Thyroid gland (tissue), 4 donors: ENCODE measurements around the gene NUP50. TPM values are rescaled to one million over a fixed set of nuclear protein-coding genes. Genes with fewer than 3 reads are reported as not detected.

Source experiments
- DNase-seq, 2 donors: peaks; one replicate each; pipeline ENCODE4 v3.0.0-alpha.2; 2019
- H3K27ac ChIP-seq, 3 donors: fragments of 200-600 bp; sonication (generic); 1 replicate in 2 of 3; 2 replicates in 1 of 3; pipeline ENCODE4 v1.5.1; 2016 to 2019; ENCODE audit warnings: mild to moderate bottlenecking in 1 of 3, moderate library complexity in 1 of 3
- H3K27me3 ChIP-seq: fragments of 200-600 bp; sonication (generic); one replicate; pipeline ENCODE4 v1.5.1; 2019
- H3K36me3 ChIP-seq, 2 donors: fragments of 200-600 bp; sonication (generic); one replicate each; pipeline ENCODE4 v1.5.1; 2016 to 2019
- H3K4me1 ChIP-seq, 2 donors: fragments of 200-600 bp; sonication (generic); one replicate each; pipeline ENCODE4 v1.5.1; 2017 to 2019
- H3K4me3 ChIP-seq, 3 donors: fragments of 200-600 bp; sonication (generic); replicated peaks in 1 of 3; 1 replicate in 2 of 3; 2 replicates in 1 of 3; pipeline ENCODE4 v1.5.1; 2016; ENCODE audit warnings: mild to moderate bottlenecking in 1 of 3
- H3K9me3 ChIP-seq: fragments of 200-600 bp; sonication (generic); one replicate; pipeline ENCODE4 v1.5.1; 2017
- CTCF ChIP-seq, 6 experiments: fragments of 200-600 bp in 3 of 6; fragments of 450-650 bp in 3 of 6; sonication (generic) in 3 of 6; IDR thresholded peaks; one replicate each; pipeline ENCODE4 v1.5.1; 2016 to 2019; ENCODE audit warnings: antibody characterized with exemption in 6 of 6, mild to moderate bottlenecking in 2 of 6, inconsistent platforms in 1 of 6, moderate library complexity in 1 of 6
- POLR2A ChIP-seq, 2 donors: fragments of 450-650 bp; IDR thresholded peaks; one replicate each; pipeline ENCODE4 v1.6.1; 2017; ENCODE audit warnings: antibody characterized with exemption in 2 of 2, mild to moderate bottlenecking in 2 of 2, moderate library complexity in 1 of 2
- WGBS, 2 donors: methylation state at CpG; one replicate each; pipeline ENCODE4 v1.1.5; 2017; 5-methylcytosine and 5-hydroxymethylcytosine counted together
- intact Hi-C: fragments of 100-400 bp; cut with DNase I; formaldehyde crosslinking; loops from one replicate; pipeline ENCODE4 v1.15.1; 2023
- total RNA-seq, 4 donors: library from RNA; depleted of rRNA; stranded (reverse); fragments of >200 nt; gene quantifications; one replicate each; pipeline ENCODE4 v1.2.3, GENCODE V29; 2016

The NUP50 gene
- total RNA-seq, 4 donors from 2014 or later = 53.9 to 128 (median 91.9) TPM

DNA sequence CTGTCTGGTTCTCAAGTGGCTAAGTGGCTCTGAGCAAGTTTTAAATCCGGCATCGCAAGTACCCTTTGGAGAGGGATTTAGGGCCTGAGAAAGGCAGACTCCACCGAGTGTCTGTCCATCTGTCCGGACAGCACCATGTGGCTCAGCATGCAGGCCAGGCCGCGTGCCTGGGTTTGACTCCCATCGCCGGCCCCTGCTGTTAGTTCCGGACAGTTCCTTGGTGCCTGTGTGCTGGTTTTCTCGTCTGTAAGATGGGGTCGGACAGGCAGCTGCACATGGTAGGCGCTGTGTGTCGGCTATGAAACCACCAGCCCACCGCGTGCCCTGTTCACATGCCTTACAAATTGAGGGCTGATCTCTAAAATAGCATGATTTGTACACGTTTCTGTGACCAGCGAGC is 31.0 kb downstream of the NUP50 start:
- no peaks in the 10 kb centered on the region for H3K27me3 ChIP-seq
- intact Hi-C loops = no loop called here
- no peaks in the 10 kb centered on the region for H3K4me1 ChIP-seq
- TF ChIP-seq CTCF (IDR thresholded peaks at IDR 0.05) = no peak
- TF ChIP-seq POLR2A (IDR thresholded peaks at IDR 0.05) = no peak
- no peak for DNase-seq
- H3K27ac ChIP-seq = no peak overlapping the region
- no peaks in the 10 kb centered on the region for H3K9me3 ChIP-seq
- H3K36me3 ChIP-seq = peaks cover 0 to 13% of the 10 kb centered on the region in 2 donors
- 91 to 93% methylated on average over 12 to 17 of the region's 17 CpGs for WGBS, 2 donors
- no peak overlapping the region for H3K4me3 ChIP-seq

DNA sequence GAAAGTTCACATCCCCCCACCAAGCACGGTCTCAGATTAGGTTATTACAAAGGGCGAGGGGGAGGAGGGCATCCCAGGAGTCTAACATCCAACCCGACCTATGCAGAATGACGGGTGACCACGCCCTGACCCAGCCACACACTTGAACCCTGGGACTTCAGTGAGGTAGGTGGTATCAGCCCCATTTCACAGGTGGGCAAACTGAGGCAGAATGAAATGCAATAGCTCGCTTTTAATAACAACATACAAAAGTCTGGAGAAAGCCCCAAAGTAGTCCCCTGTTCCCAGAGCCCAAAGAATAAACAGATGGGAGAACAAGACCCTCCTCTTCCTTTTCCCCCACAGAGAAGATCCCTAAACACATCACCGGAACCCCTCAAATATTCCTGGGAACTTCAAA is 31.9 kb downstream of the NUP50 start:
- TF ChIP-seq POLR2A (IDR thresholded peaks at IDR 0.05) (no peak), CTCF (IDR thresholded peaks at IDR 0.05) (no peak)
- Histone ChIP-seq H3K27ac (no peak overlapping the region), H3K36me3 (peaks cover 7 to 13% of the 10 kb centered on the region in 2 donors), H3K4me3 (no peak overlapping the region), H3K27me3 (no peaks in the 10 kb centered on the region), H3K9me3 (no peaks in the 10 kb centered on the region), H3K4me1 (no peaks in the 10 kb centered on the region)
- WGBS, 2 donors = 85 to 96% methylated on average over 7 of the region's 7 CpGs
- DNase-seq = no peak
- intact Hi-C loops = no loop called here

DNA sequence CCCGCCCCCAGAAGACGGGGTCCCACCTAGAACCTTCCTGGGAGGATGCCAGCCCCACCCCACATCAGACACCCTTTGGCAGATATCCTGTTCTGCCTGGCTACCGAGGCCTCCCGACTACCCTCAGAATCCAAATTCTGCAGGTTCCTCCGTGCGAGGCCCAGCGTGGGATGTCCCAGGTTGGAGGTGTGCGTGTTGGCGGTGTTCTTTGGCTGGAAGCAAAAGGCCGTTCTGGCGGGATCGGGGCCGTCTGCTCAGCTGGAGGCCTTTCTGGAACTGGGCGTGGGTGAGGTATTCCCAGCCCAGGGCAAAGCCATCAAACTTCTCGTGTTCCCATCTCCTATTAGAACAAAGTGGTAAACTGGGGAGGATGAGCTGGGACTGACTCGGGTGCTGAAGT is 32.6 kb downstream of the NUP50 start:
- intact Hi-C loops = no loop called here
- peaks cover 9 to 13% of the 10 kb centered on the region in 2 donors for H3K36me3 ChIP-seq
- WGBS, 2 donors = 95 to 97% methylated on average over 4 to 14 of the region's 16 CpGs
- no peaks in the 10 kb centered on the region for H3K4me1 ChIP-seq
- no peak overlapping the region for H3K27ac ChIP-seq
- no peaks in the 10 kb centered on the region for H3K27me3 ChIP-seq
- DNase-seq = no peak
- H3K9me3 ChIP-seq = no peaks in the 10 kb centered on the region
- no peak for TF ChIP-seq POLR2A (IDR thresholded peaks at IDR 0.05)
- TF ChIP-seq CTCF (IDR thresholded peaks at IDR 0.05) = no peak
- H3K4me3 ChIP-seq = no peak overlapping the region

GRCh38 chr22:45196926-45197605 is 33.3 kb downstream of the NUP50 start:
- intact Hi-C loops = no loop called here
- TF ChIP-seq CTCF (IDR thresholded peaks at IDR 0.05) = no peak
- no peak for TF ChIP-seq POLR2A (IDR thresholded peaks at IDR 0.05)
- WGBS, 2 donors = 81 to 92% methylated on average over 18 to 32 of the region's 34 CpGs
- DNase-seq = no peak
- Histone ChIP-seq H3K27me3 (no peaks in the 10 kb centered on the region), H3K9me3 (no peaks in the 10 kb centered on the region), H3K4me1 (peaks cover 0 to 2% of the 10 kb centered on the region in 2 donors), H3K36me3 (peaks cover 9 to 13% of the 10 kb centered on the region in 2 donors), H3K4me3 (no peak overlapping the region), H3K27ac (no peak overlapping the region)

DNA sequence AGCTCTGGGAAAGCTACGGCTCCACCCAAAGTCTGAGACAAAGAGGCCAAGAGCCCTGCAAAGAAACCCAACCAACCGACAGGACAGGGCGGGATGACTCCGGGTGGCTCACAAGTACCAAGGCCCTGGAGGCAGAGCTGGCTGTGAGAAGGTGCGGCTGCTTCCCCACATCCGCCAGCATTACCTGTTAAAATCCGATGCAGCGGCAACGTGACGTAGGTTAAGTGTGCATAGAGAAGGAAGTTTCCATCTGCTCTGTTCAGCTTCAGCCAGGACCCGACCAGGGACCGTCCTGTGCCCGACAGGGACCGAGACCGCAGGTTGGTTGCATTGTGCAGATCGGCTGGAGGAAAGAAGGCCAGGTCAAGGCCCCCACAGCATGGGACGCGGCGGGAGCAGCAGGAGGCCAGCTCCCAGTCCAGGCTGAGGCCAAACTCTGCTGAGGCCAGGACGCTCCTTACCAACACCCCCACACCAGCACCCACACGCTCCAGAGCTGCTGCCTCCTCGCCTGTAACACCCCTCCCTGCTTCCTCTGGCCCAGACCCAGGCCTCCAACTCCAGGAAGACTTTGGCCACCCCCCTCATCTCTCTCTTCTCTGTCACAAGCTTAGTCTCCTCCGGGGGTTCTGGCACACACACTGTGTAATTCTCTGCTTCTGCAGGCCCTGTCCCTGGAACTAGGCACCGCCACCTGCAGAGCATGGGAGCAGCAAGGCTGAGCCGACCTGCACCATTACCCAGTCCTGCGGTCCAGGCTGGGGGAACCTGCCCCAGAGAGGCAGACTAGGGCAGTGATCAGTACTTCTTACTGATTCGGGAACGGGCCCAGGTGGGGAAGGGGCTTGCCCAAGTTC is 34.1 kb downstream of the NUP50 start:
- 93 to 97% methylated on average over 17 to 24 of the region's 28 CpGs for WGBS, 2 donors
- peaks cover 0 to 5% of the 10 kb centered on the region in 2 donors for H3K4me1 ChIP-seq
- DNase-seq = no peak
- no peak overlapping the region for H3K27ac ChIP-seq
- H3K9me3 ChIP-seq = no peaks in the 10 kb centered on the region
- intact Hi-C loops = no loop called here
- H3K4me3 ChIP-seq = no peak overlapping the region
- peaks cover 9 to 13% of the 10 kb centered on the region in 2 donors for H3K36me3 ChIP-seq
- TF ChIP-seq CTCF (IDR thresholded peaks at IDR 0.05) (no peak), POLR2A (IDR thresholded peaks at IDR 0.05) (no peak)
- H3K27me3 ChIP-seq = no peaks in the 10 kb centered on the region
